Measurements from ENCODE around the gene FAM53B.

The FAM53B gene

DNA sequence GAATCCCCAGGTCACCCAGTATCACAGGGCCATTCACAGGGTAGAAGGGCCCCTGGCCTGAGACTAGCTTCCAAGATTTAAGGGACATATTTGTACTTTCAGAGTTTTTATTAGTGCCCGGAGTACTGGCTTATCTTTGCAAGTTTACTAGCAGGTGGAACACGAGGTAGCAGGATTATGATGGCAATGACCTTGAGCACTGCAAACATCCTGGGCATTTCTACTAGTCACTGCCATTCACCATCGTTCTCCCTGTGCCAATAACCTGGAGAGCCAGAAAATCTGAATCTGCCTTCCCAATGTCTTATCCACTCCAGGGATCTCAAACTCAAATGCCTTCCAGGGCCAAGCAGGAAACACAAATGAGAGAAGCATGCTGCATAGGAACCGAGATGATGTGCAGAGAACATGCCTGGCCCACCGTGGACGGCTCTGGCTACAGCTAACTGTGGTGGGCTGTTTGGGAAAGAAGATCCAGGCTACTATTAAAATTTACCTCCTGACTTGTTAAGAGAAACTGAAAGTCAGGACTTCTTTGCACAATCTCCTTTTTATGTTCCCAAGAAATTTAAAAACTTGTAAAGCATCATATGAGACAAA lies 16.7 kb downstream of the FAM53B start:
- H3K4me3 ChIP-seq (ENCODE audit: low read length): no peak overlapping the region
- TF ChIP-seq, protein P1, sequence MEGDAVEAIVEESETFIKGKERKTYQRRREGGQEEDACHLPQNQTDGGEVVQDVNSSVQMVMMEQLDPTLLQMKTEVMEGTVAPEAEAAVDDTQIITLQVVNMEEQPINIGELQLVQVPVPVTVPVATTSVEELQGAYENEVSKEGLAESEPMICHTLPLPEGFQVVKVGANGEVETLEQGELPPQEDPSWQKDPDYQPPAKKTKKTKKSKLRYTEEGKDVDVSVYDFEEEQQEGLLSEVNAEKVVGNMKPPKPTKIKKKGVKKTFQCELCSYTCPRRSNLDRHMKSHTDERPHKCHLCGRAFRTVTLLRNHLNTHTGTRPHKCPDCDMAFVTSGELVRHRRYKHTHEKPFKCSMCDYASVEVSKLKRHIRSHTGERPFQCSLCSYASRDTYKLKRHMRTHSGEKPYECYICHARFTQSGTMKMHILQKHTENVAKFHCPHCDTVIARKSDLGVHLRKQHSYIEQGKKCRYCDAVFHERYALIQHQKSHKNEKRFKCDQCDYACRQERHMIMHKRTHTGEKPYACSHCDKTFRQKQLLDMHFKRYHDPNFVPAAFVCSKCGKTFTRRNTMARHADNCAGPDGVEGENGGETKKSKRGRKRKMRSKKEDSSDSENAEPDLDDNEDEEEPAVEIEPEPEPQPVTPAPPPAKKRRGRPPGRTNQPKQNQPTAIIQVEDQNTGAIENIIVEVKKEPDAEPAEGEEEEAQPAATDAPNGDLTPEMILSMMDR (IDR thresholded peaks at IDR 0.05; ENCODE audit: insufficient read depth, low read depth, low read length, missing control alignments): no peak
- no peak for DNase-seq (ENCODE audit: low read depth)

DNA sequence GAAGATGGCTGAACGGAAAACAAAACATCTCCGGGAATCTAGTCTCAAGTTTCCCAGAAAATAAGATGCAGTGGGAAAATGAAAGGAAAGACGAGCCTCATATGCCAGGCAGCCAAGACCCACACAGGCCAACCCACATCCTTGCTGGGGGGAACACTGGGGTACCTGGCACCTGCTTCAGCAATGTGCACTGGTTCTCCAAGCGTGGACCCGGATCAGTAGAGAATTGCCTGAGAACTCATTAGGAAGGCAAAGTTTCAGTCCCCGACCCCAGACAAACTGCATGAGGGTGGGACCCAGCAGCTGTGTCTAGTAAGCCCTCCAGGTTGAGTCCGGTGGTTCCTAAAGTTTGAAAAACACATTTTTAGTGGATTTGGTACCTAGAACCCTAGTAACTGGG lies 18.4 kb downstream of the FAM53B start:
- no peak overlapping the region for H3K4me3 ChIP-seq (ENCODE audit: low read length)
- TF ChIP-seq, protein P1 (IDR thresholded peaks at IDR 0.05; ENCODE audit: insufficient read depth, low read depth, low read length, missing control alignments): no peak
- DNase-seq (ENCODE audit: low read depth): no peak

DNA sequence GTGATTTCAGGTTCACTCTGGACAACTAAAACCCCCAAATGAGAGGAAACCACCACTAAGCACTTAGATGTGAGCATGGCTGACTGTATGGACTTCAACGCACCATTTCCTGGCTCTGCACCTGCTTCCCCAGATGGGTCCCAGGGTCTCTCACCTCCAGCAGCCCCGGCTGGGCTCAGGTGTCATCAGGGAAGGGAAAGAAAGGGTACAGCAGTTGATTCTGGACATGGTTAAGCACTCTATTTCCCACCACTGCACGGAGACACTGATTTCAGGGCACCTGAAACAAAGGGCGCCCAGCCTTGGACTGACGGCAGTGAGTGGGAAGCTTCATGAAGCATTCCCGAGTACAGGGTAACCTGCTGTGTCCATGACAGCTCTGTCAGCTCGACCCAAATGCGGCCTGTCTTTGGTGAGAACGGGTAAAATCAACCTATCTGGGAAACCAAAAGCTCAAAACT lies 19.0 kb downstream of the FAM53B start:
- TF ChIP-seq, protein P1 (IDR thresholded peaks at IDR 0.05; ENCODE audit: insufficient read depth, low read depth, low read length, missing control alignments): no peak
- DNase-seq (ENCODE audit: low read depth): no peak
- H3K4me3 ChIP-seq (ENCODE audit: low read length): no peak overlapping the region

DNA sequence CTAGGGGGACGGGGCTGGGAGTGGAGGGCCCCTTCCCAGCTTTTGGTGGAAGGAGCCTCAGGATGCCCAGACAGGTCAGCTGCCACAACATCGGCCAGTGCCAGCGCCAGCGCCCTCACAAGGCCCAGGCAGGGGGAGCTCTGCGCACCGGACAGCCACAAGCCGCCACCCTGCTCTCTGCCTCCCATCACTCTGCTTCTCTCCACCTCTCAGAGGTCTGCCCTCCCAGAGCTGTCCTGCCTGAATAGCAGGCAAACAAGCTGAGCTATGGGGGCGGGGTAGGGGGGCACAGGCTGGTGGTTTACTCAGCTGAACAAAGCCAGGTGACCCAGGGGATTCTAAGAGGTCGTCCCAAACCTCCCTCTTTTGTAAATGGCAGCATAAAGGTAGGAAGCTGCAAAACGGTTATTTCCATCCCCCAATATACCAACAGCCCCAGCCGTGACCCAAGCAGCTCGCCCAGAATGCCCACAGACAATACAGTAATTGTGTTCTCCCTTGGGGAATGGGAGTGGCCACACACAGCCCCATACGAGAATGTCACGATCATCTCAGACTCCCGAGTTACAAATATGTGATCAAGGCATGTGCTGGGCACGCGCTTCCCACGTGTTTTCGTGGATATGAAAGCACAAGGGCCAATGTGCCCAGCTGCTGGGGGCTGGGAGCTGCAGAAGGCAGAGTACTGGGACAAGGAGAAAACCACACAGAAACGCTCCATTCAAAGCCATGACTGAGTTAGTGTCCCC lies 19.7 kb downstream of the FAM53B start:
- TF ChIP-seq, protein P1 (IDR thresholded peaks at IDR 0.05; ENCODE audit: insufficient read depth, low read depth, low read length, missing control alignments): no peak
- no peak overlapping the region for H3K4me3 ChIP-seq (ENCODE audit: low read length)
- no peak for DNase-seq (ENCODE audit: low read depth)

GRCh38 chr10:124723826-124724225 lies 20.4 kb downstream of the FAM53B start:
- TF ChIP-seq, protein P1 (IDR thresholded peaks at IDR 0.05; ENCODE audit: insufficient read depth, low read depth, low read length, missing control alignments): no peak
- DNase-seq (ENCODE audit: low read depth): no peak
- no peak overlapping the region for H3K4me3 ChIP-seq (ENCODE audit: low read length)

GRCh38 chr10:124722798-124723783 lies 21.1 kb downstream of the FAM53B start:
- TF ChIP-seq, protein P1 (IDR thresholded peaks at IDR 0.05; ENCODE audit: insufficient read depth, low read depth, low read length, missing control alignments): no peak
- DNase-seq (ENCODE audit: low read depth): peak; percentile 76
- no peak overlapping the region for H3K4me3 ChIP-seq (ENCODE audit: low read length)

All from epithelial cell of esophagus (primary cell).